Subcutaneous abdominal adipose tissue (tissue), 5 donors: Measurements from ENCODE around the gene AP4M1.

Experiments
- H3K27ac ChIP-seq: one replicate; pipeline ENCODE4 v1.7.0; 2013; ENCODE audit warnings: low read depth, mild to moderate bottlenecking, inconsistent platforms, low read length, moderate library complexity
- H3K27me3 ChIP-seq, 5 donors: one replicate each; pipeline ENCODE4 v1.7.0; 2013; ENCODE audit warnings: low read length in 5 of 5, inconsistent platforms in 1 of 5; ENCODE audit not compliant: control insufficient read depth in 5 of 5, insufficient read depth in 4 of 5
- H3K36me3 ChIP-seq, 5 donors: one replicate each; pipeline ENCODE4 v1.7.0; 2013; ENCODE audit warnings: low read length in 5 of 5; ENCODE audit not compliant: control insufficient read depth in 5 of 5, insufficient read depth in 5 of 5
- H3K4me1 ChIP-seq, 5 donors: one replicate each; pipeline ENCODE4 v1.7.0; 2013; ENCODE audit warnings: low read length in 5 of 5, mild to moderate bottlenecking in 3 of 5, moderate library complexity in 1 of 5; ENCODE audit not compliant: control insufficient read depth in 5 of 5, insufficient read depth in 5 of 5
- H3K4me3 ChIP-seq, 5 donors: one replicate each; pipeline ENCODE4 v1.7.0; 2013; ENCODE audit warnings: low read length in 5 of 5, low read depth in 1 of 5
- H3K9ac ChIP-seq, 5 donors: one replicate each; pipeline ENCODE4 v1.7.0; 2013; ENCODE audit warnings: low read length in 5 of 5, mild to moderate bottlenecking in 4 of 5, moderate library complexity in 3 of 5
- H3K9me3 ChIP-seq, 5 donors: one replicate each; pipeline ENCODE4 v1.7.0; 2013; ENCODE audit warnings: low read length in 5 of 5; ENCODE audit not compliant: control insufficient read depth in 5 of 5
- donor health status: healthy.
- donor health status: healthy.
- donor health status: healthy.
- donor health status: healthy.
- donor health status: healthy.

The AP4M1 gene

DNA sequence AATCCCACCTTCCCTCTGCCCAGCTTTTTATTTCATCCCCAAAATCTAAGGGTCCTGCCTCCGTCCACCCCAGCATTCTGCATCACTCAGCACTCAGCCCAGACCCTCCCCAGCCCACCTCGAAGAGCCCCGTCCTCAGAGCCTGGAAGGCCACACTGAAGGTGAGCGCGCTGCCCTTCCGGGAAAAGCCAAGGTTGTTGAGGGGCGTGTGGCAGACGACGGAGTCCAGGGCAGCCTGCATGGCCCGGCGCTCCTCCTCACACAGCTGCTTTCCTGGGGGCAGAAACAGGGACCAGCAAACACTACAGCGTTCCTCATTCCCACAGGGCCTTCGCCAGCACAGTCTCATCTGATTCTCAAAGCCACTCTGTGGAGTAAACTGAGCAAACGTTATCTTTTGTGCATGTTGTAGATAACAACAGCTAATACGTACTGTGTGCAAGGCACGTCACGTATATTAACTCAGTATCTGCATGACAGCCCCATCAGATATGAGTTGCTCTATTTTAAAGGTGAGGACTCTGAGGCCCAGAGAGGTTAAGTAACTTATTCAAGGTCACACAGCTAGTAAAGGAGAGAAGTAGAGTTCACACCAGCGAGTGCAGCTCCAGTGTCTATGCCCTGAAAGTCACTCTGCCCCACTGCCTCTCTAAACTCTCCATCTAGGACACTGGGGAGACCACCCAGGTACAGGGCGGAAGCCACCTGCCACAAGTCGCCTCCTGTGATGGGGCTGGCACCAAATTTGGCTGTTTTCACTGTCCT, 54.3 kb downstream of the AP4M1 start:
- H3K27me3 ChIP-seq, result no peaks in the 10 kb centered on the region
- H3K4me1 ChIP-seq, result peaks cover 3 to 48% (median 31%) of the 10 kb centered on the region in 5 donors
- no peak overlapping the region for H3K4me3 ChIP-seq
- H3K27ac ChIP-seq, result no peak overlapping the region
- no peaks in the 10 kb centered on the region for H3K9me3 ChIP-seq
- peaks cover 0 to 41% (median 36%) of the 10 kb centered on the region in 5 donors for H3K36me3 ChIP-seq
- no peak overlapping the region for H3K9ac ChIP-seq

DNA sequence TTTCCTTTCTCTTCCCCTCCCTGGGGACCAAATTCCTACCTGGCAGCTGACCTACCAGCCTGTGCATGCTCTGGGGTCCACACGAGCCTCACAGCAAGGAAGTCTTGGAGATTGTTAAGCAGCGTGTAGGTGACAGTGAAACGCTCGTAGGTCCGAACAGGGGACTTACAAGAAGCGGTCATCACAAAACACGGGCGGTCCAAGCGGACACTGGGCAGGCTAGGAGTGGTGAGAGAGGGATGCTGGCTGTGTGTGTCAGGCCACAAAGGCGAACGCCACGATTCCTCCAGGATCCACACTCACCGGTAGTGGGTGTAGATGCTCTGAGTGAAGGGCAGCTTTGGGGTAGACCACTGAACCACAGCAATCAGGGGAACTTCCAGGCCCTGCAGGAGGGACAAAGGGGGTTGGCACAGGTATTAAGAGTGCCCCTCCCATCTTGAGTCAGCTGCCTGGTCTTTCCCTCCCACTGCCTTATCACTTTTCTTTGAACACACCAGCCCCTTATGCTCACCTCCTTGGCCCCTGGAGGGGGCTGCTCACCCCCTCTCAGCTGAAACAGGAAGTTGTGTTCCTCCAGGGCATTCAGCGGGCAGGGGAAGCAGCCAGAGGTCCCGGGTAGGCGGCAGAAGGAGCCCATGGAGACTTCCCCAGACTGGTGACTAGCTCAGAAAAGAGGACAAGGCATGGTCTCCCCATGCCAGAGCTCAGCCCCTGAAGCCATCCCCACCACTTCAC, 55.1 kb downstream of the AP4M1 start:
- H3K4me3 ChIP-seq, result no peak overlapping the region
- peaks cover 3 to 48% (median 31%) of the 10 kb centered on the region in 5 donors for H3K4me1 ChIP-seq
- H3K9ac ChIP-seq, result peak overlapping the region in 2 of 5 donors; percentile 25 to 87
- peaks cover 0 to 41% (median 36%) of the 10 kb centered on the region in 5 donors for H3K36me3 ChIP-seq
- no peak overlapping the region for H3K27ac ChIP-seq
- no peaks in the 10 kb centered on the region for H3K27me3 ChIP-seq
- H3K9me3 ChIP-seq, result no peaks in the 10 kb centered on the region

DNA sequence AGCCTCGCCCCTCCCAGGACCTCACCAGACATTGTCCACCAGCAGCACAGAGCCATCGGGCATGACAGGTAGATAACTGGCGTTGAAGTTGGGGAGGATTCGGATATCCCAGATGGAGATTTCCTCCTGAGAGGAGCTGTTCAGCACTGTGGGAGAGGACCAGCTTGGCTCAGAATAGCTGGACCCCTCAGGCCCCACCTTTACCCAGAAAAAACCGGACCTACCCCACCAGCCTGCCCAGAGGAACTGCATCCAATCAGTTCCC, 55.6 kb downstream of the AP4M1 start:
- Histone ChIP-seq H3K27ac (no peak overlapping the region), H3K4me1 (peaks cover 3 to 46% (median 31%) of the 10 kb centered on the region in 5 donors), H3K27me3 (no peaks in the 10 kb centered on the region), H3K4me3 (no peak overlapping the region), H3K9ac (peak overlapping the region in 3 of 5 donors; percentile 74 to 87 (median 77)), H3K36me3 (peaks cover 0 to 41% (median 36%) of the 10 kb centered on the region in 5 donors), H3K9me3 (no peaks in the 10 kb centered on the region)

DNA sequence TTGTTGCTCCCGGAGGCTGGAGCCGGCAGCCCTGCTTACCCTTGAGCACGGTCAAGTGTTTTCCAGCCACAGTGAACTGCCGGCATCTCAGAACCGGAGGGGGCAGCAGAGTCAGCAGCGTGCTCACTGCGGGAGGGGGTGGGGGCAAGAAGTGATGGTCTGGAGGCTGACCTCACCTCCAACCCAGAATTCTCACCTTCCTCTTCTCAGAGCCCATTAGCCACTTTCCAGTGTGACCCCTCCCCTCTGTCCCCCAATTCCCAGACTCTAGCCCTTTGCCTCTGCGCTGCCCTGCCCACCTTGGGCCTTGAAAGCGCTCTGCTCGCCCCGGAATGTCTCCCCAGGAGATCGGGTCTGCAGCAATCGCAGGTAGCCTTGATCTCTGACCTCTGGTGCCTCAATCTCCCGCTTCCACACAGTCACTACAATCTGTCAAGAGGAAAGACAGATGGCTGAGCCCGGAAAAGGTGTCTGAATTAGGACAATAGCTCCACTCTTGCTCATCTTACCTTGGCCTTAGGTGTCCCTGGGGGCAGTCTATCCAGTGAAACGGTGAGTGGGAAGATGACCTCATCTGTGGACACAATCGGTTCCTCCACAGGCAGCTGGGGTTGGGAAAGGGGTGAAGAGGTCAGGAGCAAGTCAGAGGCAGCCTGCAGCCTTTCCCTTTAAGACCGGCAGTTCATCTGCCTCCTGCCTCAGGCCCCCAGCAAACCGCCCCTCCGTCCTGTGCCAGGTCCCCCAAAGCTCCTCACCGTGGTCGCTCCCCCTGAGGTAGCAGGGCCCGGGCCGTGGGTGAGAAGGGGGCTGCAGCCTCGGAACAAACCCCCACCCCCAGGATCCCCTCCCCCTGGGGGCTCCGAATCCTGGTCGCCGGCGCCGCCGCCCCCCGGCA, 56.1 kb downstream of the AP4M1 start:
- peak overlapping the region; percentile 67 to 85 (median 74) for H3K4me3 ChIP-seq
- H3K9ac ChIP-seq, result peak overlapping the region; percentile 63 to 91 (median 77)
- H3K9me3 ChIP-seq, result no peaks in the 10 kb centered on the region
- H3K4me1 ChIP-seq, result peaks cover 3 to 42% (median 31%) of the 10 kb centered on the region in 5 donors
- H3K36me3 ChIP-seq, result peaks cover 0 to 41% (median 36%) of the 10 kb centered on the region in 5 donors
- peak overlapping the region; percentile 72 for H3K27ac ChIP-seq
- H3K27me3 ChIP-seq, result no peaks in the 10 kb centered on the region
